Measurements from ENCODE around the gene CFAP46. TPM values are rescaled to one million over a fixed set of nuclear protein-coding genes. Genes with fewer than 3 reads are reported as not detected.

Gene CFAP46
- polyA plus RNA-seq, 1 donor from 2014 or later, result 2.6 TPM

GRCh38 chr10:132780356-132780755 is 162.0 kb downstream of the CFAP46 start:
- H3K27ac ChIP-seq (ENCODE audit: low read length), result no peak overlapping the region
- no peaks in the 10 kb centered on the region for H4K20me1 ChIP-seq (ENCODE audit: insufficient read depth)
- no peaks in the 10 kb centered on the region for H3K9me2 ChIP-seq (ENCODE audit: insufficient read depth, low read length)
- no peaks in the 10 kb centered on the region for H3K36me3 ChIP-seq (ENCODE audit: insufficient read depth, low read length)
- TF ChIP-seq EP300 (conservative IDR thresholded peaks at IDR 0.05; ENCODE audit: poor library complexity, severe bottlenecking) (no peak), CTCF (IDR thresholded peaks at IDR 0.05; ENCODE audit: poor library complexity, severe bottlenecking) (no peak), RAD21 (conservative IDR thresholded peaks at IDR 0.05) (no peak), MXI1 (conservative IDR thresholded peaks at IDR 0.05; ENCODE audit: poor library complexity, severe bottlenecking) (no peak)
- H3F3A ChIP-seq (ENCODE audit: insufficient read depth, low read length, poor library complexity, severe bottlenecking), result no peaks in the 10 kb centered on the region
- no peaks in the 10 kb centered on the region for H3K9me3 ChIP-seq (ENCODE audit: low read length)
- H3K27me3 ChIP-seq (ENCODE audit: insufficient read depth, low read depth, low read length), result peaks cover 42% of the 10 kb centered on the region
- no peak overlapping the region for H3K4me2 ChIP-seq (ENCODE audit: low read length)
- H3K9ac ChIP-seq (ENCODE audit: low read length), result no peak overlapping the region
- no peak overlapping the region for H2AFZ ChIP-seq (ENCODE audit: low read depth, low read length)
- no peak overlapping the region for H3K4me3 ChIP-seq (ENCODE audit: low read length)
- no peaks in the 10 kb centered on the region for H3K79me2 ChIP-seq (replicated peaks; ENCODE audit: insufficient read depth, low read length)

GRCh38 chr10:132779549-132780294 is 162.6 kb downstream of the CFAP46 start:
- no peaks in the 10 kb centered on the region for H3F3A ChIP-seq (ENCODE audit: insufficient read depth, low read length, poor library complexity, severe bottlenecking)
- H3K27me3 ChIP-seq (ENCODE audit: insufficient read depth, low read depth, low read length), result peaks cover 36% of the 10 kb centered on the region
- no peak overlapping the region for H3K9ac ChIP-seq (ENCODE audit: low read length)
- no peaks in the 10 kb centered on the region for H3K9me2 ChIP-seq (ENCODE audit: insufficient read depth, low read length)
- no peaks in the 10 kb centered on the region for H3K36me3 ChIP-seq (ENCODE audit: insufficient read depth, low read length)
- no peaks in the 10 kb centered on the region for H3K9me3 ChIP-seq (ENCODE audit: low read length)
- no peaks in the 10 kb centered on the region for H3K79me2 ChIP-seq (replicated peaks; ENCODE audit: insufficient read depth, low read length)
- H3K27ac ChIP-seq (ENCODE audit: low read length), result no peak overlapping the region
- no peak overlapping the region for H3K4me3 ChIP-seq (ENCODE audit: low read length)
- H3K4me2 ChIP-seq (ENCODE audit: low read length), result no peak overlapping the region
- no peaks in the 10 kb centered on the region for H4K20me1 ChIP-seq (ENCODE audit: insufficient read depth)
- H2AFZ ChIP-seq (ENCODE audit: low read depth, low read length), result no peak overlapping the region
- TF ChIP-seq RAD21 (conservative IDR thresholded peaks at IDR 0.05), result no peak
- TF ChIP-seq REST (IDR thresholded peaks at IDR 0.05; ENCODE audit: borderline replicate concordance), result no peak
- TF ChIP-seq CTCF (IDR thresholded peaks at IDR 0.05; ENCODE audit: poor library complexity, severe bottlenecking), result no peak
- no peak for TF ChIP-seq POLR2AphosphoS5 (IDR thresholded peaks at IDR 0.05)
- no peak for TF ChIP-seq EZH2 (IDR thresholded peaks at IDR 0.05; ENCODE audit: borderline replicate concordance, insufficient read depth, low read length, poor library complexity, severe bottlenecking)
- TF ChIP-seq TAF1 (IDR thresholded peaks at IDR 0.05; ENCODE audit: low read depth), result no peak
- TF ChIP-seq EP300 (conservative IDR thresholded peaks at IDR 0.05; ENCODE audit: poor library complexity, severe bottlenecking), result no peak

All from neural cell (in vitro differentiated cells).